Stimulated activated memory B cell treated with anti-CD40 and anti-IgM and Interleukin-4, amounts not matched to agents 10 μg/mL and 1 μg/mL and 100 μg/mL, for 72 hours (primary cell): ENCODE data around the gene JSRP1.

ENCODE experiments used
- ATAC-seq: fragments of 150-1000 bp; cut with Tn5 transposase; 2 replicates; pipeline ENCODE4 v1.10.0; 2021
- H3K27ac Mint-ChIP-seq: one replicate; pipeline ENCODE4 v1.8.0; 2022; ENCODE audit warnings: mild to moderate bottlenecking, mixed read lengths
- H3K27me3 Mint-ChIP-seq: one replicate; pipeline ENCODE4 v1.8.0; 2022; ENCODE audit warnings: mixed read lengths
- H3K36me3 Mint-ChIP-seq: one replicate; pipeline ENCODE4 v1.8.0; 2022; ENCODE audit warnings: mixed read lengths
- H3K4me1 Mint-ChIP-seq: one replicate; pipeline ENCODE4 v1.8.0; 2022; ENCODE audit warnings: mixed read lengths
- H3K4me3 Mint-ChIP-seq: one replicate; pipeline ENCODE4 v1.8.0; 2022; ENCODE audit warnings: mild to moderate bottlenecking, moderate library complexity, mixed read lengths
- H3K9me3 Mint-ChIP-seq: one replicate; pipeline ENCODE4 v1.8.0; 2022; ENCODE audit warnings: mixed read lengths

JSRP1 gene

DNA sequence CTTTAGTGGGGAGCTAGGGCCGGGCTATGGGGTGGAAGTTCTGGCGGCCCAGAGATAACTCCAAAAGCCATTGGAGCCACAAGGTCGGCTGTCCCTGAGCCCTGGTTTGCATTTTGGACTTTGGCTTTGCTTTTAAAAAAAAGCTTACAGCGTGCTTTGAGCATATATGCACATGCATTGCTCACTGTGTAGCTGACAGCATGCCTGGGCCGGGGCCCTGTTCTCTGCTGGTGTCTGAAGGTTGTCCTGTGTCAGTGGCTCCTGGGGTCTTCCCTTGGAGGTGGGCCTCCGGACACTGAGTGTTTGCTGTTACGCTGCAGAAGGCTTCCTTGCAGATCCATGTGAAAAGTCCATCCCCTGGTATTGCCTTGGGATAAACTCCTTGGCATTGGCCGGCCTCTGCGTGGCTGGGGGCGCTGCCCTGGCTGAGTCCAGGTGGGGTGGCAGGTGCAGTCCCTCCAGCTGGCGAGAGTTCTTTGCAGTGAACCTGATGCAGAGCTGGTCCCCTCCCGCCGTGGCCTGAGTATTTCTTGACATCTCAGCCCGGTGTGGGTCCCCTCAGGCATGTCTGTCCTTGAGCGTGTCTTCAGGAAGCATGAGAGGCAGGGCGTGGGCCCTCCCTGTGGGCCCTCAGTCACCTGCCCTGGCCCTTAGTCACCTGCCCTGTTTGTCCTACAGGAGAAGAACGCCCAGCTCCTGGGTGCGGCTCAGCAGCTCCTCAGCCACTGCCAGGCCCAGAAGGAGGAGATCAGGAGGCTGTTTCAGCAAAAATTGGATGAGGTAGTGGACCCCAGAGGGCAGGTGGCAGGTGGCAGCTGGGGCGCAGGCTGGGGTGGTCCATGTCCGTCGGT lies 43.1 kb downstream of the JSRP1 start:
- Mint-ChIP-seq H3K27me3 (no peaks in the 10 kb centered on the region), H3K4me3 (no peak overlapping the region), H3K36me3 (peaks cover 67% of the 10 kb centered on the region), H3K9me3 (no peaks in the 10 kb centered on the region), H3K4me1 (peaks cover 32% of the 10 kb centered on the region), H3K27ac (no peak overlapping the region)
- ATAC-seq = no peak

DNA sequence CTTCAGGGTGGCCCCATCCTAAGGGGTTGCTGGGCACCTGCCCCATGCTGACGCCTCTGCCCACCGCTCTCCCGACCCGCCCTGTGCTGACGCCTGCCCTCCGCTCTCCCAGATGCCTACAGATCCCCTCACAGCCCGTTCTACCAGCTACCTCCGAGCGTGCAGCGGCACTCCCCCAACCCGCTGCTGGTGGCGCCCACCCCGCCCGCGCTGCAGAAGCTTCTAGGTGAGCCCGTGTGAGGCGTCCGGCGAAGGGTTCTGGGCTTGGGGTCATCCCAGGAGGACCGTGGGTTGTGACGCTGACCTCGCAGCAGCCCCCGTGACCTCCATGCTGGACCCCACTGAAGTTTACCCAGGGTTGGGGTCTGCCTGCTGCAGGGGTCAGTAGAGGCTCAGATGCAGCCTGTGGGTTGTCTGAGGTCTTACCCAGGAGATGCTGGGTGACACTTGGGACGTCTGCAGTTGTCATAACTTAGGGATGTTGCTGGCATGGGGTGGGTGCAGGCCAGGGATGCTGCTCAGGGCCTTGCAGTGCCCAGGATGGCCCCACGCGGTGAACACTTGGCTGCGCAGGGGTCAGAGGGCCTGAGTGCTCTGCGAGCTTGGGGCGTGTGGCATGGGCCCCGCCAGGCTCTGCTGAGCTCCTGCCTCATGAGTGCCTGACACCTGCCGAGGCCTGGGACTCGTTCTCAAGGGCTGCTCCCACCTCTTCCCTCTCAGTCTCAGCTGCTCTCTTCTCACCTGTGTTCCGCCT lies 45.1 kb downstream of the JSRP1 start:
- H3K4me1 Mint-ChIP-seq = peaks cover 27% of the 10 kb centered on the region
- ATAC-seq = no peak
- no peak overlapping the region for H3K4me3 Mint-ChIP-seq
- H3K27ac Mint-ChIP-seq = peak overlapping the region; percentile 47
- no peaks in the 10 kb centered on the region for H3K9me3 Mint-ChIP-seq
- no peaks in the 10 kb centered on the region for H3K27me3 Mint-ChIP-seq
- peaks cover 61% of the 10 kb centered on the region for H3K36me3 Mint-ChIP-seq

DNA sequence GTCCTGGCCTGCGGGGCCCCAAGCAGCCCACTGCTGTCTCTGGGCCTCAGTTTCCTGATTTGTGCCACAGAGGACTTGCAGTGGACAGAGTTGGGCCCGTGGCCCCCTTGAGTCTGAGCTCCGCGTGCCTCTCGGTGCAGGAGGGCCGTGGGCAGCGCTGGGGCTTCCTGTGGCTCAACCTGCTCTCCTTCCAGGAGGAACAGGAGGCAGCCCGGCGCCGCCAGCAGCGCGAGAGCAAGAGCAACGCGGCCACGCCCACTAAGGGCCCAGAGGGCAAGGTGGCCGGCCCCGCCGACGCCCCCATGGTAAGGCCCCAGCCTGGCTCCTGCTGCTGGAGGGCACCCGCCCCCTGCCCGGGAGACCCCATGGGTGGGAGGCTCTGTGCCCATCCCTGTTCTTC lies 46.0 kb downstream of the JSRP1 start:
- Mint-ChIP-seq H3K4me3 (no peak overlapping the region), H3K27me3 (no peaks in the 10 kb centered on the region), H3K27ac (no peak overlapping the region), H3K4me1 (peaks cover 17% of the 10 kb centered on the region), H3K36me3 (peaks cover 58% of the 10 kb centered on the region), H3K9me3 (no peaks in the 10 kb centered on the region)
- ATAC-seq = no peak

DNA sequence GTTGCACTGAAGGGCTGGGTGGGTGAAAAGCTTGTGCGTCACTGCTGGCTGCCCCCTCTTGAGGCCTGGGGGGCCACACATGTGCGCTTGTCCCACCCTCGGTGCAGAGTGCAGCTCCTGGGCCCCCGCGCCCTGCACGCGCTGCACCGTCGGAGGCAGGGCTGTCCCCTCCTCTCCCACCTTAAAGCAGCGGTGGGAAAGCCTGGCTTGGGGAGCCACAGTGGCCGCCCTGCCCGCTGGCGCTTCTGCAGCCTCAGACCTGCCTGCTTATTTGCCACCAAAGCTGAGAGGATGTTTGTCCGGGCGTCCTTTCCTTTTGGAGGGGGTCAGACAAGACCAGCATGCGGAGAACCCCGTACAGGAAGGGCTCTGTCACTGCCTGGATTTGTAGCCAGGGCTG lies 46.8 kb downstream of the JSRP1 start:
- Mint-ChIP-seq H3K36me3 (peaks cover 62% of the 10 kb centered on the region), H3K9me3 (no peaks in the 10 kb centered on the region), H3K4me3 (no peak overlapping the region), H3K27me3 (no peaks in the 10 kb centered on the region), H3K27ac (no peak overlapping the region), H3K4me1 (peaks cover 9% of the 10 kb centered on the region)
- ATAC-seq = no peak

DNA sequence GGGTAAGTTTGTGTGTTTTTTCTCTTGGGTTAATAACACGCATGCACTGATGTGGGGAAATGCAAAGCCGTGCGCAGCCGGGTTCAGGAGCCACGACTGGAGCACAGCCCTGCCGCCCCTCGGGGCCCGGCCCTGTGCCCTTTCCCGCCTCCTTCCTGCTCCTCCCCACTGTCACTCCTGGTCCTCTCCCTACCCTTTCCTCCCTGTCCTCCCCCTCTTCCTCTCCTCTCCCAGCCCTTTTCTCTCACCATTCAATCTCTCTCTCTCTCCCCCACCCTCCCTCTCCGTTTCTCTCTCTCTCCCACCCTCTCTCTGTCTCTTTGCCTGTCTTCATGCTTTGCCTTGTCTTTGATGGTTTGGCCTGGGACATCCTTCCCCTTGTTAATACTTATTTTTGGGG lies 47.2 kb downstream of the JSRP1 start:
- ATAC-seq = no peak
- Mint-ChIP-seq H3K27me3 (no peaks in the 10 kb centered on the region), H3K9me3 (no peaks in the 10 kb centered on the region), H3K4me3 (no peak overlapping the region), H3K36me3 (peaks cover 66% of the 10 kb centered on the region), H3K27ac (peak overlapping the region; percentile 57), H3K4me1 (peaks cover 13% of the 10 kb centered on the region)

DNA sequence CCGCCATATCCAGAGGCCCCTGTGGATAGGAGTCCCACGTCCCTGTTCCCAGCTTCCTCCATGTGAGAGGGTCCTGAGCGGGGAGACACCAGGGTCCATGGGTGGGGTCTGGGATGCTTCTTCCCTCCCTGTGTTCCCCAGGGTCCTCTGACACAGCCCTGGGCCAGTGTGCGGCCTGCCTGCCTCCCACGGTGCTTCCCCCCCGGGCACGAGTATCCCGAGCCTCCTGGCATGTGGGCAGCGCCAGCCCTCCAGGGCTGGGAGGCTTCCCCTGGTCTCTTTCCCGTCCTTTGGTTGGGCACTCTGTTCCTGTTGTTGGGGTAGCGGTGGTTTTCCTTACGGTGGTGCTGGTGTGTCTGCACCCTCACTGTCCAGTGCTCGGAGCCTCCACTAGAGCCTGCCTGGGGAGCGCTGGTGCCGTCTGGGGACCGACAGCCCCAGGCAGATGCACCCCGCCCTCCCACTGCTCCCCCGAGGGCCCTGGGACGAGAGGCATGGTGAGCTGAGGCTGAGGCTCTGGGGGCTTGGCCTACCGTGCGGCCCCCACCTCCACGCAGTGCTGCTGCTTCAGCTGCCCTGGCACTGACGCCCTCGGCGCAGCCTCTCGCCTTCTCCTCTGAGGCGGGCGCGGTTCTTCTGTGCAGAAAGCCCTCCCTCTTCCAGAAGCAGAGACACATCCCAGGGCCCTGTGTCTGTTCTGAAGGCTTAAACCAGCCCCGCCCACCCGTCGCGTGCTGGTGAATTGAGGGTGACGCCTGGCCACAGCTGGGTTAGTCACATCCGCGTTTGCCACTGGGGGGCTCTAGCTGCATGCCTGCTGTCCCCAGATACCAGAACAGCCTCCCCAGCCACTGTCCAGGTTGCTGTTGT lies 48.0 kb downstream of the JSRP1 start:
- H3K9me3 Mint-ChIP-seq = no peaks in the 10 kb centered on the region
- no peak overlapping the region for H3K4me3 Mint-ChIP-seq
- peaks cover 65% of the 10 kb centered on the region for H3K36me3 Mint-ChIP-seq
- peak overlapping the region; percentile 57 for H3K27ac Mint-ChIP-seq
- H3K27me3 Mint-ChIP-seq = no peaks in the 10 kb centered on the region
- H3K4me1 Mint-ChIP-seq = peaks cover 9% of the 10 kb centered on the region
- ATAC-seq = peak; percentile 79

DNA sequence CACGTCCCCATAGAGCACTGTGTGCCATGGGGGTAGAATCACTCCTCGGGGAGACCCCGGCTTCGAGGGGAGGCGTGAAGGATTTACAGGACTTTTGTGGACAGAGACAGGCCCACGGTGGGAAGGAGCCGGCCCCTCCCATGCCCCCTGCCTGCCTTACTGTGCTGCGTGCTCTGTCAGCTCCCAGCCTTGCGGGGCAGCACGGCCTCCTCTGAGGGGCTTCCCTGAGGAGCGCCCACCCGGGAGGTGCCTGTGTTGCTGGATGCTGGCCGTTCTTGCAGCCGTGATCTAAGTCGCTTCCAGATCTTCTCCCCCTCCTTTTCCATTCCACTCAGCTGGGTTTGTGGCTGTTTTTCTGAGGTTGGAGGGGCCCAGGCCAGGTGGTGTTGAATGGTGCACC lies 49.2 kb downstream of the JSRP1 start:
- H3K9me3 Mint-ChIP-seq = no peaks in the 10 kb centered on the region
- ATAC-seq = no peak
- H3K36me3 Mint-ChIP-seq = peaks cover 59% of the 10 kb centered on the region
- H3K27ac Mint-ChIP-seq = no peak overlapping the region
- no peak overlapping the region for H3K4me3 Mint-ChIP-seq
- H3K27me3 Mint-ChIP-seq = no peaks in the 10 kb centered on the region
- peaks cover 7% of the 10 kb centered on the region for H3K4me1 Mint-ChIP-seq

DNA sequence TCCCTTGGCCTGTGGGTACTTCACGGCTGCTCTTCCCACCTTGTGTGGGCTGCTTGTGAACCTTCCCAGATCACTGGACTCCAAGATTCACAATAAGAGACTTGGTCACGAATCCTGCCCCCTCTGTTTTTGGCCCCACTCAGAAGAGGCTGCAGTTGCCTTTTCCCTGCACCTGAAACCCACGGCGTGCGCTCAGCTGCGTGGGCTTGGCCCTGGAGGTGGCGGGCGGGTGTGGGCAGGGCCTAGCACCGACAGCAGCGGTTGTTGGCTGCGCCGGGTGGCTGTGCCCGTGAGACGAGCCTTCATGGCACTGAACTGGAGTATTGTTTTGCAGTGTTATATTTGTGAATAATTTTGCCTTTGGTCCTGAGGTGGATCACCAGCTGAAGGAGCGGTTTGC lies 53.9 kb downstream of the JSRP1 start:
- peaks cover 28% of the 10 kb centered on the region for H3K4me1 Mint-ChIP-seq
- no peak overlapping the region for H3K27ac Mint-ChIP-seq
- H3K9me3 Mint-ChIP-seq = no peaks in the 10 kb centered on the region
- peaks cover 58% of the 10 kb centered on the region for H3K36me3 Mint-ChIP-seq
- no peaks in the 10 kb centered on the region for H3K27me3 Mint-ChIP-seq
- ATAC-seq = no peak
- no peak overlapping the region for H3K4me3 Mint-ChIP-seq
